Ovary (tissue), 9 donors: Measurements from ENCODE around the gene GXYLT2. TPM values are rescaled to one million over a fixed set of nuclear protein-coding genes. Genes with fewer than 3 reads are reported as not detected.

Source experiments
- DNase-seq, 5 donors: peaks; one replicate each; pipeline ENCODE4 v3.0.0-alpha.2; 2019 to 2020
- H3K27ac ChIP-seq, 2 donors: fragments of 200-600 bp; one replicate each; pipeline versions ENCODE4 v1.5.1 to v1.8.0; 2019 to 2022
- H3K27me3 ChIP-seq: fragments of 200-600 bp; one replicate; pipeline ENCODE4 v1.8.0; 2022
- H3K36me3 ChIP-seq: fragments of 200-600 bp; sonication (generic); one replicate; pipeline ENCODE4 v1.5.1; 2019
- H3K4me1 ChIP-seq: one replicate; pipeline ENCODE4 v1.8.1; 2013; ENCODE audit warnings: mild to moderate bottlenecking, moderate library complexity; ENCODE audit not compliant: insufficient read depth
- H3K4me3 ChIP-seq: fragments of 200-600 bp; sonication (generic); one replicate; pipeline ENCODE4 v1.5.1; 2017
- H3K9me3 ChIP-seq, 2 donors: fragments of 200-600 bp in 1 of 2; sonication (generic) in 1 of 2; one replicate each; pipeline versions ENCODE4 v1.5.1 to v1.8.1; 2013 to 2019; ENCODE audit warnings: mild to moderate bottlenecking in 1 of 2, moderate library complexity in 1 of 2
- CTCF ChIP-seq, 3 donors: fragments of 450-650 bp in 2 of 3; fragments of 200-600 bp in 1 of 3; IDR thresholded peaks; one replicate each; pipeline versions ENCODE4 v1.5.1 to v1.8.0; 2016 to 2022; ENCODE audit warnings: antibody characterized with exemption in 3 of 3, mild to moderate bottlenecking in 1 of 3
- EP300 ChIP-seq: sonication (generic); formaldehyde crosslinking; IDR thresholded peaks from one replicate; pipeline ENCODE4 v1.6.1; 2017; ENCODE audit warnings: antibody characterized with exemption
- POLR2A ChIP-seq: fragments of 450-650 bp; IDR thresholded peaks from one replicate; pipeline ENCODE4 v1.6.1; 2017; ENCODE audit warnings: antibody characterized with exemption, mild to moderate bottlenecking, moderate library complexity
- WGBS, 3 donors: extraction: QIAGEN DNeasy Blood & Tissue Kit in 1 of 3; methylation state at CpG; one replicate each; pipeline versions ENCODE4 v1.1.5 to v1.1.7; 2013 to 2017; 5-methylcytosine and 5-hydroxymethylcytosine counted together
- intact Hi-C, 4 donors: fragments of 100-400 bp; cut with DNase I; formaldehyde crosslinking; loops; one replicate each; pipeline versions ENCODE4 v1.11.0 to v1.15.1; 2022 to 2023
- polyA plus RNA-seq, 2 donors: library from polyadenylated mRNA; stranded (reverse); fragments of 200-250 nt in 1 of 2; fragments of 350-450 nt in 1 of 2; fragmentation: Illumina TruSeq in 1 of 2; extraction: RNeasy Lipid Tissue Mini Kit (QIAGEN cat#74804) in 1 of 2; gene quantifications; one replicate each; pipeline ENCODE4 v1.2.3, GENCODE V29; 2013 to 2014
- total RNA-seq, 7 donors: library from RNA; depleted of rRNA in 2 of 7; stranded (reverse); fragments of >200 nt in 2 of 7; fragmentation: NEBNext Ultra II Directional in 3 of 7; extraction: Animal tissue kit (Norgen Biotek cat#: 25700) in 3 of 7; gene quantifications; one replicate each; pipeline versions ENCODE4 v1.1.0 to v1.2.4, GENCODE V29; 2016 to 2023
- donor health status: DM: no; HTN: no; CAD: no; lungs with moderate emphysema.
- donor health status: DM: no; HTN: no; CAD: no.
- donor health status: Bipolar disorder and iron deficiency.
- donor health status: DM: yes; HTN: yes; CAD: no.
- donor health status: DM: no; HTN: no; CAD: no.
- donor health status: DM: yes; HTN: yes; CAD: no.

The GXYLT2 gene
- total and polyA plus RNA-seq, 9 donors, result 9.4 to 86.0 (median 43.7) TPM

- no peak for DNase-seq
- Histone ChIP-seq H3K36me3 (no peaks in the 10 kb centered on the region), H3K27me3 (no peaks in the 10 kb centered on the region), H3K4me3 (no peak overlapping the region), H3K27ac (no peak overlapping the region), H3K4me1 (peaks cover 2% of the 10 kb centered on the region), H3K9me3 (no peaks in the 10 kb centered on the region)
- TF ChIP-seq POLR2A (no peak), EP300 (no peak)
- 35 to 63% (median 49%) methylated on average over 7 of the region's 7 CpGs for WGBS, 3 donors
- intact Hi-C loops, result no loop called here
Measured at GRCh38 chr3:72973031-72973723, 85.3 kb downstream of the GXYLT2 start.

GRCh38 chr3:72973786-72974185 is 85.9 kb downstream of the GXYLT2 start:
- WGBS, 3 donors, result 88 to 93% (median 92%) methylated on average over 2 of the region's 2 CpGs
- Histone ChIP-seq H3K36me3 (no peaks in the 10 kb centered on the region), H3K4me1 (peaks cover 2% of the 10 kb centered on the region), H3K9me3 (no peaks in the 10 kb centered on the region), H3K27ac (no peak overlapping the region), H3K4me3 (no peak overlapping the region), H3K27me3 (no peaks in the 10 kb centered on the region)
- TF ChIP-seq POLR2A (no peak), EP300 (no peak), CTCF (IDR thresholded peaks at IDR 0.05) (no peak)
- DNase-seq, result no peak
- intact Hi-C loops, result no loop called here

DNA sequence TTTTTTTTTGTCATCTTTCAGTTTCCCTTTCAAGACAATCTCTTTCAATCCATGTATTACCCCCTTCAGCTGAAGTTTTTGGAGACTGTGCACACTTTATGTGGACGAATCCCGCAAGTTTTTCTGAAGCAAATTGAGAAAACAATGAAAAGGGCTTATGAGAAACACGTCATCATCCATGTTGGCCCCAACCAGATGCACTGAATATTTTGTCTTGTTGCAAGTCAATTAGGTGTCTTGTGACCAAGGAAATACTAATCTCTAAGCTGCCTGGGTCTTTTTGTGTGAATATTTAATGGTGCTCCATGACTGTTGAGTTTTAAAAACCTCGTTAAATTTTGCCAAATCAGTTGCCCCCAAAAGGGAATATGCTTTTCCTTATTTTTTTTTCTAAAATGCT is 87.1 kb downstream of the GXYLT2 start:
- Histone ChIP-seq H3K27me3 (no peaks in the 10 kb centered on the region), H3K9me3 (no peaks in the 10 kb centered on the region), H3K27ac (no peak overlapping the region), H3K4me3 (no peak overlapping the region), H3K36me3 (no peaks in the 10 kb centered on the region), H3K4me1 (peaks cover 2% of the 10 kb centered on the region)
- WGBS, 3 donors, result 81 to 85% (median 84%) methylated on average over 4 of the region's 4 CpGs
- TF ChIP-seq CTCF (IDR thresholded peaks at IDR 0.05) (no peak), POLR2A (no peak), EP300 (no peak)
- intact Hi-C loops, result no loop called here
- no peak for DNase-seq

- H3K4me3 ChIP-seq, result no peak overlapping the region
- TF ChIP-seq EP300 (no peak), POLR2A (no peak), CTCF (IDR thresholded peaks at IDR 0.05) (no peak)
- no peak overlapping the region for H3K27ac ChIP-seq
- peaks cover 2% of the 10 kb centered on the region for H3K4me1 ChIP-seq
- intact Hi-C loops, result no loop called here
- no peaks in the 10 kb centered on the region for H3K36me3 ChIP-seq
- WGBS, 3 donors, result 80 to 97% (median 87%) methylated on average over 1 of the region's 1 CpG
- H3K9me3 ChIP-seq, result no peaks in the 10 kb centered on the region
- no peaks in the 10 kb centered on the region for H3K27me3 ChIP-seq
- DNase-seq, result no peak
Measured at GRCh38 chr3:72976281-72976741, 88.5 kb downstream of the GXYLT2 start.

DNA sequence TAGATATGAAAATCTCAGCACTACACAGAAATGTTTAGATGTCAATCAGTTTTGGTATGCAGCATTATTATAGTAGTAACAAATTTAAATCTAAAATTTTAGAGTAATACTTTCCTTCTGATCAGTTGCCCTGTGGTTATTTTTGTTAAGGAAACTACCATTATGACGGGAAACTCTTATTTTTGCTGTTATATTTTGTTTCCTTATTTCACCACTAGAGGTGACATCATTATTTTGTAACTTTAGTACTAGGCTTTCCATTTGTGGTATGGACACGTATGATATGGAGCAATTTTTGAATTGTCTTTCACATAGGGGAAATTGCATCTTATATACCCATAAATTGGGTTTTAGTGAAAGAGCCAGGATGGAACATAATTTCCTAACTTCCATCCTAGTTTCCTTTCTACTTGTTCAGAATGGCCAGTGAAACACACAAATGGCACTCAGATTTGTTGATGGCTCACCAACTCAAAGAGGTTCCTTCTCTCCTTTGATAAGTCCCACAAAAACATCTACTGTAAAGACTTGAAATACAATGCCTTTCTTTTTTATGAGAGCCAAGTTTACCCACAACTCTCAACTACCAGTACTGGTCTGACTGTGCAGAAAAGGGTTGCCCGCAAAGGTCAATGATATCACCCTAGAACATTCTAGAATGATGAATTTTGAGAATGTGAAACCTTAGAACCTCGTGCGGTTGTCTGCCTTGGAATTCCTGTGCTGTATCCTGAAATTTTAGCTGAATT is 89.4 kb downstream of the GXYLT2 start:
- 81 to 86% (median 86%) methylated on average over 5 of the region's 5 CpGs for WGBS, 3 donors

More for the DNA sequence above, 89.4 kb downstream of the GXYLT2 start:
- TF ChIP-seq POLR2A (no peak), EP300 (no peak), CTCF (IDR thresholded peaks at IDR 0.05) (no peak)
- no peaks in the 10 kb centered on the region for H3K9me3 ChIP-seq
- intact Hi-C loops, result no loop called here
- H3K4me1 ChIP-seq, result peaks cover 2% of the 10 kb centered on the region
- no peak overlapping the region for H3K27ac ChIP-seq
- no peaks in the 10 kb centered on the region for H3K36me3 ChIP-seq
- DNase-seq, result no peak
- no peak overlapping the region for H3K4me3 ChIP-seq
- no peaks in the 10 kb centered on the region for H3K27me3 ChIP-seq
